GM18909 (cell line): ENCODE results near the gene EGFL7.
"Not testable (repeated sequence)": the region's sequence is repeated elsewhere in the genome, so short reads cannot be mapped to it uniquely, and the experiment has no call there.

ENCODE experiments used
- ATAC-seq: cut with Tn5 transposase; IDR thresholded peaks from one replicate; pipeline ENCODE4 v1.9.1; 2021; ENCODE audit warnings: mild to moderate bottlenecking; ENCODE audit not compliant: unreplicated experiment, poor library complexity

The EGFL7 gene

DNA sequence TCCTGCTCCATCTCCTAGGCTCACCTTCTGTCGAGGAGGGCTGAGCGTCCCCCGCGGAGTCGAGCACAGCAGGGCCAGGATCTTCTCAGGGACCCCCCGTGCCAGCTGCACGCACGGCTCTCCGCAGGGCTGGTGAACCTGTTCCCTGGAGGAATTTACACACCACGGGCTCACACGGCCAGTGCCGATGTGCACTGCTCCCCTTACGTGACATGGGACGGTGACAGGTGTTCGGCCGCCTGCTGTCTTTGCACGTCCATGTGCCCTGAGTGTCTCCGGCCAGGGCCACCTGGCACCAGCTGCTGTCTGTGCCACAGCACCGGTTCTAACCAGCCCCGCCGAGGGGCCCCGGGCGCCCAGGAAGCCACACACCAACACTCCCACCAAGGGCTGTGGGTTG, 33.2 kb downstream of the EGFL7 start:
- no peak for ATAC-seq

DNA sequence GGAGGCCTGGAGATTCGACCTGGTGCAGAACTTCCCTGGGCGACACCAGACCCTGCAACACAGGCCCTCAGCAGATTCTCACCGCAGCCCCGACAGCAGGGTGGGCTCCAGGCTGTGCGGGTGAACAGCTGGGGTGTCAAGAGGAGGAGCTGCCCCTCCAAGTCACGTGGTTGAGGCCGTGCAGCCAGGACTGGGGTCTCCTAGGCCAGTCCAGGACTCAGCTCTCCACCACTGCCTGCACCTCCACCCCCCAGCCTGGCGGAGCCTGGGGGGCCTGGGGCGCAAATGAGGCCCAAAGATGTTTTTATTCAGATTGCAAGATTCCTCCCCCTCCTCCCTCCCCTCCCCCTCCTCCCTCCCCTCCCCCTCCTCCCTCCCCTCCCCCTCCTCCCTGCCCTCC, 33.8 kb downstream of the EGFL7 start:
- ATAC-seq: no peak

DNA sequence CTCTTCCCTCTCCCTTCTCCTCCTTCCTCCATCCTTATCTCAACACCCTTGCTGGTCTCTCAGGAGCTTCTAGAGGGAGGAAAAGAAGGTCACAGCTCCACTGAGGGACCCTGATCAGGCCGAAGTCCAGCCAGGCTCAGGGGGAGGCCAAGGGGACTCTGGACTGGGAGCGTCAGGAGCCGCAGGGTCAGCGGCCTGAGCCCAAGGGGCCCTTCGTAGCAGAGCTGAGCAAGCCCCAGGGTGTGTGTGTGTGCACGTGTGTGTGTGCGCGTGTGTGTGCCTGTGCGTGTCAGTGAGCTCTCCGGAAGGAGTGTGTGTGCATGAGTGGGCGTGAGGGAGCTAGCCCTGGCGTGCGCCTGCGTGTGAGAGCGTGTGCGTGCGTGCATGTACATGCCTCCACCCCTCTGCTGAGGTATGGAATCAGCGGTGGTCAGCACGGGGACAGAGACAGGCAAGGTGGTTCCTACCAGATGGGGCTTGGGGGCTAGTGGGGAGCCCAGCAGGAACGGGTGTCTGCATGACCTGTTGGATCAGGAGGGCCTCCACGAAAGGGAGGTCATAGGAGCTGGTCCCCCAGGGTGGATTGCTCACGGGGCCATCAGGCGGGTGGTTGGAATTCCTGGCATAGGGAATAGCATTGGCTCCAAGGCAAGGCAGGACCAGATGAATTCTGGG, 34.6 kb downstream of the EGFL7 start:
- no peak for ATAC-seq

DNA sequence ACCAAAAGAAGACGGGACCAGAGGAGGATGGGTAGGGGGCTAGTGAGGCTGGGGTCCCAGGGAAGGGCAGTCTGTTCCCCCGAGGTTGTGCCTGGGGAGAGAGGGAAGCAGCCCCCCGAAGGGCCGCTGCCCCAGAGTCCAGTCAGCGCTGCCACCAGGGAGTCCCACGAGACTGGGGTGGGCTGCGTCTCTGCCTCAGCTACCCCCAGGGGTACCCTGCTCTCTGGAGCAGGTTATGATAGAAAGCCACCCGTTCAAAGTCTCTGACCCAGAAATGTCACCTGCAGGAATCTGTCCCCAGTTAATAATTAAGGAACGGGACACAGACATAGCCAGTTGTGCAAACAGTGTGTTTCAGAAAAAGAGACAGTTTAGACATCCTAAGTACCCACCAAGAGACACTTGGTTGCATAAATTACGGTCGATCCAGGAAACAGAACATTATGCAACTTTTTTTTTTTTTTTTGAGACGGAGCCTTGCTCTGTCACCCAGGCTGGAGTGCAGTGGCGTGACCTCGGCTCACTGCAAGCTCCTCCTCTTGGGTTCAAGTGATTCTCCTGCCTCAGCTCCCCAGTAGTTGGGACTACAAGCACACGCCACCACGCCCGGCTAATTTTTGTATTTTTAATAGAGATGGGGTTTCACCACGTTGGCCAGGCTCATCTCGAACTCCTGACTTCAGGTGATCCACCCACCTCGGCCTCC, 35.3 kb downstream of the EGFL7 start:
- no peak for ATAC-seq

DNA sequence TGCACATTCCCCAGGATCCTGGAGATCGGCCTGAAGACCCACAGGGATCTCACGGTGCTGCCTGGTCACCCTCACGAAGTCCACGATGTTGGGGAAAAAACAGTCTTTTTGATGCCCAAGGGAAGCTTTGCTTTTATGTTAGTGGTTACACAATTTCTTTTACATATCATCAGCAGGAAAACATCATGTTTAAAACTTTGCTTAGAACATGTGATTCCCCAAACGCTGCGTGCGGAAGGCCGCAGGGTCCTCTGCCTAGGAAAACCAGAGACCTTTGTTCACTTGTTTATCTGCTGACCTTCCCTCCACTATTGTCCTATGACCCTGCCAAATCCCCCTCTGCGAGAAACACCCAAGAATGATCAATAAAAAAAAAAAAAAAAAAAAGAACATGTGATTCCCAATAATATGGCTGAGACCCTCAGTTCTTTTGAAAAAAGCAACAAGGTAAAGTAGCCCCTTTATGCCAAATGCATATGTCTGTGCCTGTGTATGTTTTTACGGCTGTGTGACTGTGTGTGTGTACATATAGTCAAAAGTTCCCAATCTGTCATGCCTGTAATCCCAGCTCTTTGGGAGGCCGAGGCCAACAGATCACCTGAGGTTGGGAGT, 36.0 kb downstream of the EGFL7 start:
- ATAC-seq: no peak

DNA sequence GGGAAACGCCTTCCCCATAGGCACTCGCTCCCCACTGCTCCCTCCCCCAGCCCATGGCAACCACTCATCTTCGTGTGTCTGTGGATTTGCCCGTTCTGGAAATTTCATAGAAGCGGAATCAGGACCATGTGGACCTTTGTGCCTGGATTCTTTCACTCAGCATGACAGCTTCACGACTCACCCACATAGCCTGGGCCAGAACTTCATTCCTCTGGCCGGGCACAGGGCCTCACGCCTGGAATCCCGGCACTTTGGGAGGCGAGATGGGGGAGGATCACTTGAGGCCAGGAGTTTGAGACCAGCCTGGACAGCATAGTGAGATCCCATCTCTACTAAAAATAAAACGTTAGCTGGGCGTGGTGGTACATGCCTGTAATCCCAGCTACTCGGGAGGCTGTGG, 37.6 kb downstream of the EGFL7 start:
- no peak for ATAC-seq

DNA sequence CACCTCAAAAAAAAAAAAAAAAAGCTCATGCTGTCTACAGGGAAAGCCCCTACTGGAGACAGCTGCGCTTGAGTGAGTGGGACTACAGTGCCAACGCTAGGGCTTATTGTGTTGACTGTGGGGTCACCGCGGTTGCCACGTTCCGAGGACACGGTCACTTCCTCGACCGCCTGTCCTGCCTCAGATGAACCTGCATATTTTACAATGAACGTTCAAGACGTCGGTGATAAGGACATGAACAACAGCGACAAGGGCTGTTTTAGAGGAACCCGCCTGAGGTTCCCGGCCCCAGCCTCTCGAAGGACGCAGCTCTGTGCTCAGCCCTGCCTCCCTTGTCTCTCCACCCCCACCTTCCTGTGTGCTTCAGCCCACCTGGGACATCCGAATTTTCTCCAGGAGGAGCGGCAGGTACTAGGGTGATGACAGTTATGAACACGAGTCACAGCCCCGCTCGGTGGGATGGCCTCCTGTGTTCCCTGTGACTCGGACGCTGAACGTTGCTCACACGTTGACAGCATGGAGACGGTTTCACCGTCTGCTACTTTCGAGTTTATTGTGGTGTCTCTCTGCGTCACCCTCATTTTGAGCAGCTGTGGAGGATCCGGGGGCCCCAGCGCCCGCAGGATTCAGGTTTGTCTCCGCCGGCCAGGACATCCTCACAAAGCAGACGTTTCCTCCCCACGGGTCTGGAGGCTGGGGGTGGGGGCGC, 38.4 kb downstream of the EGFL7 start:
- ATAC-seq: peak; percentile 60

DNA sequence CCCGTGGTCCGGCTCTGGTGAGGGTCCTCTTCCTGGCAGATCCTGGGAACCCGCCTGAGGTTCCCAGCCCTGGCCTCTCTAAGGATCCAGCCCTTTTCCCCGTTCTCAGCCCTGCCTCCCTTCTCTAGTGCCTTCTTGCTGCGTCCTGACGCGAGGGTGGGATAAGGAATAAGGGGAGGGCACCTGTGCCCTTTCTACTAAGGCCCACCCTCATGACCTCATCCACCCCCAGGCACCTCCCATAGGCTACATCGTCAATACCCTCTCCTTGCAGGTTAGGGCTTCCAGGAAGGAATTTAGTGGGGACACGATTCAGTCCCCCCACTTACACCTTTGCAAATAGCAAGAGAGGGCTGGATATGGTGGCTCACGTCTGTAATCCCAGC, 38.9 kb downstream of the EGFL7 start:
- ATAC-seq: no peak

DNA sequence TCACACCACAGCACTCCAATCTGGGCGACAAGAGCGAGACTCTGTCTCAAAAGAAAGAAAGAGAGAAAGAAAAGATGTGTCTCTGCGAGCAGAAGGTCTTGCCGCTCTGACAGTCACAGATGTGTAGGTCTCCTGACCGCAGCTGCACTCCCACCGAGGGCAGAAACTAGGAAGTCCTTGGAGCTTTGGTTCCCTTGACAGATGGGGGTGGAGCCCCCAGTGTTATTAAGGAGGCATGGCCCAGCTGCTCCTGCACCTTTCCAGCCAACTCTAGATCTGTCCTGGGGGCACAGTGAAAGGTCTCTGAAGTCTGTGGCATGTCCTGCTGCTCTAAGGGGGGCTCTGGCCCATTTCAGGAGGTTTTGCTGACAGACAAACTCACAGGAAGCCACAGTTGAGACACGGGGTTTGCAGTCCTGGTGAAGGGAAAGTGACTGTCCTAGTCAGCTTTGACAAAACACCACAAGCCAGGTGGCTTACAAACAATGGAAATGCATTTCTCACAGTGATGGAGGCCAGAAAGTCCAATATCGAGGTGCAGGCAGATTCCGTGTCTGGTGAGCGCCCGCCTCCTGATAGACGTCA, 40.7 kb downstream of the EGFL7 start:
- no peak for ATAC-seq

DNA sequence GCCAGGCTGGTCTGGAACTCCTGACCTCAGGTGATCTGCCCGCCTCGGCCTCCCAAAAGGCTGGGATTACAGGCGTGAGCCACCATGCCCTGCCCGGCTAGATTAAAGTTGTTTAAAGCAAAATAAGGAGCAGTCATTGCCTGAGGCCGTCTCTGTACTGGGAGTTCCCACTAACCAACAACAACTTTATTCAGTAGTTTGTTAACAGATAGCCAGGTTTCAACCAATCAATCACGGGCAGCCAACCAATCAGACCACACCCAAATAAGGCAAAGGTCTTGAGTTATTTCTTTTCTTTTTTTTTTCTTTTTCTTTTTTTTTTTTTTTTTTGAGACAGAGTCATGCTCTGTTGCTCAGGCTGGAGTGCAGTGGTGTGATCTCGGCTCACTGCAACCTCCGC, 42.0 kb downstream of the EGFL7 start:
- ATAC-seq: not testable (repeated sequence)

DNA sequence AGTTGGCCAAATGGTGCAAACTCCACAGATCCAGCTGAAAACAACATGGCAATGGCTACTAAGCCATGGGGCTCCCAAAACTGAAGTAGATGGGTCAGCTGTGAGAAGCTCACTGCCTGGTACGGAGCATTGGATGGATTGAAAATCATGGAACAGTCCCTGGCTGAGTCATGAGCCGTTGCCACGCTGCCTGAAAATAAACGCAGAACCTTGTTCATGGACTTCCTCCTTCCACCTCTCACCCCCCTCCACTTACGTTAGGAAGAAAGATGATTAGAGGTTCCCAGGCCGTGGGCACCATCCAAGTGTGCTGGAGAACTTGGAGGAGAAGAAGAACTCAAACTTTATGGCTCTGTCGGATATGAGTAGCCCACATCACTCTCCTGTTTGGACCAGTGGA, 42.8 kb downstream of the EGFL7 start:
- ATAC-seq: no peak

DNA sequence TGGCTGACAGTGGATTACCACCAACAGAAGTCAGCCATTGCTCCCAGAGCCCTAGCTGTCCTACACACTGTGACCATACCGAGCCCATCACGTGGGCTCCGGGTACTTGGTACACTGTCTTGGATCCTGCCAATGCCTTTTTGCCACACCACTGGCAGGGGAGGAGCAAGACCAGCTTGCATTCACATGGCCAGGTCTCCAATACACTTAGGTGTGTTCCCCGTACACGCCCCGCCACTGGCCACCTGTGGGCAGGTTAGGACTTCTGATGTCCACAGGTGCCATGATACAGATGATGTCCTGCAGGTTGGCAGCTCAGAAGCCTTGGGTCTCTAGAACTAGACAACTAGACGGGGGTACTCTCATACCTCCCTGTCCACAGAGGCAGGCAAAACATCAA, 44.3 kb downstream of the EGFL7 start:
- ATAC-seq: no peak

DNA sequence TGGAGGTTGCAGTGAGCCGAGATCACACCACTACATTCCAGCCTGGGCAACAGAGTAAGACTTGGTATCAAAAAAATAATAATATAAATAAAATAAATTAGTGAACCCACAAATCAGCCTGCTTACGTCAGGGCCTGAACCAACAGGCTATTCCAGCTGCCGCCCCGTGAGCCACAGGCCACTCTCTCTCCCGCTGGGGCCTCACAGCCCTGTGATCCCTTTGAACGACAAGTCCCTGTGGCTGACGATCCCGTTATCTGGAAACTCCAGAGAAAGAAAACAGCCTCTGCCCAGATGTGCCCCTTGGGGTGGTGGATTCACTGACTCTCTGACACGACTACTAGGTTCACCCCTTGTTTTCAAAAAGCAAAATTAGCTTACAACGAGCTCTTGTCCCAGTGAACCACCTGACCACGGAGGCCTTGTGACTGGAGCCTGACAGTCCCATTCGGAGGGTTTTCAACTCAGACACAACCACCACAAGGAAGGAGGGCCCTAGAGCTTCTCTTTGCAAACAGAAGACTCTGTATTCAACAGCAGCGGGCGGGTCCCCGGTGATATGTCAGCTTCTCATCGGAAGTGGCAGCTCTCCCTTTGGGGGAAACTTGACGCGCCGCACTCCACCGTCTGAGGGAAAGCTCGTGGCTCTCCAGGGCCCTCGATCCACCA, 45.3 kb downstream of the EGFL7 start:
- ATAC-seq: no peak

DNA sequence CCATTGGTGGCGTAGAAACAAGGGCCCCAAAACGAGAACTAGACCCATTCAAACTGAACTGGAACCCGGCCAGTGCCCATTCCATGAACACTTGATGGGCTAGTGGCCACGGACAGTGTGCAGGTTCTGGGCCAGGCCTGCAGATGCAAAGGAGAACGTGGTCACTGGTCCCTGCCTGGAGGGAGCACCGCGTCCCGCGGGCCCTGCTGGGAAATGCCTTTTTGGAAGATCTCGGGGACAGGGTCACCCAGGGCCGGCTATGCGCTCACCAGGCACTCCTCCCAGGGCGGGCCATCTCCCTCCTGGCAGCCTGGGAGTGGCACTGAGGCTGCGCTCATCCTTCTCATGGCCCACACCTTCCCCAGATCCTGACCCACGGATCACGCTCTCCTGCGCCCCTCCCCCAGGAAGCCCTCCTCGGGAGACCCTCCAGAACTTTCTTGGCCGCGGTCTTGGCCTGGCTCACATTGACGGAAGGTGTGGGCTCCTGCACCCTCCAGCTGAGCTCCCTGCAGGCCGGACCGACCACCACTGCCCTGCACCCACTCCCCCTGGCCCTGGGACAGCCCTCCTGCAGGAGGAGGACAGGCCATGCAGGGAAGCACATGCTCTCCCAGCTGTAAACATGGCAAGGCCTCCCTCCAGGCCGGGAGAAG, 46.9 kb downstream of the EGFL7 start:
- no peak for ATAC-seq

DNA sequence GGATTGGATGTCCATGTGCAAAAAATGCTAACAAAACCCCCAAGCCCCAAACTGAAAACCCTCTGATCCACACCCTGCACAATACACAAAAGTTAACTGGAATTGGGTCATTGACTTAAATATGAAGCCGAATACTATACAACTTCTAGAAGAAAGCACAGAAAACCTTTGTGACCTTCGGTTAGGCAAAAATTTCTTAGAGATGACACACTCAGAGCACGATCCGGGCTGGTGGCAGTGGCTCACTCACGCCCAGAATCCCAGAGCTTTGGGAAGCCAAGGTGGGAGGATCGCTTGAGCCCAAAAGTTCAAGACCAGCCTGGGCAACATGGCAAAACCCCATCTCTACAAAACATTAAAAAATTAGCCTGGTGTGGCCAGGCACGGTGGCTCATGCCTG, 47.8 kb downstream of the EGFL7 start:
- no peak for ATAC-seq

DNA sequence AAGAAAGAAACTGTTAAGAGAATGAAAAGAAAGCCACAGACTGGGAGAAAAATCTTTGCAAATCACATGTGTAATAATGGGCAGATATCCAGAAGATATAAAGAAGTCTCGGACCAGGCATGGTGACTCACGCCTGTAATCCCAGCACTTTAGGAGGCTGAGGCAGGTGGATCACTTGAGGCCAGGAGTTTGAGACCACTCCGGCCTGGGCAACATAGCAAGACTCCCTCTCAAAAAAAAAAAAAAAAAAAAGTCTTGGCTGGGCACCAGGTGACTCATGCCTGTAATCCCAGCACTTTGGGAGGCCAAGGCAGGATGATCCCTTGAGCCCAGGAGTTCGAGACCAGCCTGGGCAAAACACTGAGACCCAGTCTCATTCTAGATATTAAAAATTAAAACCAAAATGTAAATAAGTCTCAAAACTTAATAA, 48.5 kb downstream of the EGFL7 start:
- ATAC-seq: not testable (repeated sequence)

DNA sequence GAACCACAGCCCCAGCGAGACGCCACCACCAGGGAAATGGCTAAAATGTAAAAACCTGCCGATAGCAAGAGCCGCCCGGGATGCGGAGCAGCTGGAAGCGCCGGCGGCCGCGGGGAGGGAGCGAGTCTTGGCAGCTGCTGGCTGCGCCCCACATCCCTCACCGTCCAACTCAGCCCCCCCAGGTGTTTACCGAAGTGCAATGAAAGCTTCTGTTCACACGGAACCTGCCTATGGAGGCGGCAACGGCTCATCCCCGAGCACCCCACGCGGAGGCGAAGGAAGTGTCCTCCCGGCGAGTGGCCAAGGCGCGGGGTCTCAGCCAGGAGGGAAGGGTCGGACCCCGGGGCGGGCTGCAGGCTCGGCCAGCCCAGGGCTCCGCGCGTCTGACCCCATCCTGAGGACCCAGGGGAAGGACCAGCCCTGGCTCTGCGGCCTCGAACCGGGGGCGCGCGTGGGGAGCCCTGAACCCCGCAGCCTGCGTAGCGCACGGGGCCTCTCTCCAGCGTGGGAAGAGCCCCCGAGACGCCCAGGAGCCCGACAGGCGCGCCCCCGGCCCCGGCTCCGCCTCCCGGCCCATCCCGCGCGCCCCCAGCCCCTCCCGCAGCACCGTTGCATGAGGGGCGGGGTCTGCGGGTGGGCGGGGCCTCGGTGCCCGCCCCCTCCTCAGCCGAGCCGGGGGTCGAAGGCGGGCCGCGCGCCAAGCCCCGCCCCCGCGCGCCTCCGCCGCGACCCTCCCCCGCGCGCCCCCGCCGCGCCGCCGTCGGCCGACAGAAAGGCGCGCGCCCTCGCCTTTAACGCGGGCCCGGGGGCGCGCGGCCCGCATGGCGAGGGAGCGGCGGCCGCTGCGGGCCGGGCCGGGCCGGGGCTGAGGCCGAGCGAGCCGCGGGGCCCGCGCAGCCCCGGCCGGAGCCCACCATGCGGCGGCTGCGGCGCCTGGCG, 49.3 kb downstream of the EGFL7 start, which contains the start of gene DIPK1B:
TSS of gene DIPK1B (plus strand) at position 822 of the 939 bp plus-strand sequence. CDS start at position 916, 94 bp downstream.
- ATAC-seq: no peak

DNA sequence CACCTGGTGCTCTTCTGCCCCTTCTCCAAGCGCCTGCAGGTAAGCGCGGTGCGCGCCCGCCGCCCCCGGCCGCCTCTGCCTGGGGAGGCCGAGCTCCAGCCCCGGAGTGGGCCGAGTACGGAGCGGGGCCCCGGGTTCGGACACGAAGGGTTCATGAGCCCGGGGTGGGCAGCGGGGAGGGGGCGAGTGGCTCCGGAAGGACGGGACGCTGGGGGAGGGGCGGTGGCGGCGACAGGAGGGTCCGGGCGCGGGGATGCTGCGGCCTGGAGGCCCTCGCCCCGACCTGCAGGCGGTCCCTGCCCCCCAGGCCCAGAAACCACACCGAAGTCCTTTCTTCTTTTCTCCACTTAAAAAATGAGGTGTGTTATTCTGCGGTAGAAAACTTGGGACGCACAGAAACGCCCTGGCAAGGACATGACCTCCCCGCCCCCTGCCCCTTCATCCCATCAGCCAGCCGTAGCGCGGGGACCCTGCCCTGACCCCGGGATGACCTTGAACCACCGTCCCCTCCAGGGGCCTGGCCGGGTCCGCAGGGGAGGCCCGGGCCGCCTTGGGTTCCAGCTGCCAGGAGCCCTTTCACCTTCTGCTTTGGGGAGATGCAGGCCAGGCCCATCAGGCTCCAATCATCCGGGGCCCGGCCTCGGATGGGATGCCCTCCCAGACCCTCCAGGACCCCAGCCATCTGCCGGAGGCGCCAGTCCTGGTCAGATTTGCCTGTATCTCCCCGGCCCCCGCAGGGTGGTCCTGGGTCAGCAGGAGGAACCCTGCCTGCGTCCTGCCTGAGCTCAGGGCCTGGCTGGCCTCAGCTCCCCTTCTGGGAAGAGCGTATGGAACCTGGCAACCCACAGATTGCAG, 50.2 kb downstream of the EGFL7 start:
- ATAC-seq: no peak
